GM18858 (cell line): ENCODE data around the gene FAAP100.
"Not testable (repeated sequence)": the region's sequence is repeated elsewhere in the genome, so short reads cannot be mapped to it uniquely, and the experiment has no call there.

Experiments used
- ATAC-seq: cut with Tn5 transposase; IDR thresholded peaks from one replicate; pipeline ENCODE4 v1.9.1; 2021; ENCODE audit not compliant: unreplicated experiment

The FAAP100 gene

DNA sequence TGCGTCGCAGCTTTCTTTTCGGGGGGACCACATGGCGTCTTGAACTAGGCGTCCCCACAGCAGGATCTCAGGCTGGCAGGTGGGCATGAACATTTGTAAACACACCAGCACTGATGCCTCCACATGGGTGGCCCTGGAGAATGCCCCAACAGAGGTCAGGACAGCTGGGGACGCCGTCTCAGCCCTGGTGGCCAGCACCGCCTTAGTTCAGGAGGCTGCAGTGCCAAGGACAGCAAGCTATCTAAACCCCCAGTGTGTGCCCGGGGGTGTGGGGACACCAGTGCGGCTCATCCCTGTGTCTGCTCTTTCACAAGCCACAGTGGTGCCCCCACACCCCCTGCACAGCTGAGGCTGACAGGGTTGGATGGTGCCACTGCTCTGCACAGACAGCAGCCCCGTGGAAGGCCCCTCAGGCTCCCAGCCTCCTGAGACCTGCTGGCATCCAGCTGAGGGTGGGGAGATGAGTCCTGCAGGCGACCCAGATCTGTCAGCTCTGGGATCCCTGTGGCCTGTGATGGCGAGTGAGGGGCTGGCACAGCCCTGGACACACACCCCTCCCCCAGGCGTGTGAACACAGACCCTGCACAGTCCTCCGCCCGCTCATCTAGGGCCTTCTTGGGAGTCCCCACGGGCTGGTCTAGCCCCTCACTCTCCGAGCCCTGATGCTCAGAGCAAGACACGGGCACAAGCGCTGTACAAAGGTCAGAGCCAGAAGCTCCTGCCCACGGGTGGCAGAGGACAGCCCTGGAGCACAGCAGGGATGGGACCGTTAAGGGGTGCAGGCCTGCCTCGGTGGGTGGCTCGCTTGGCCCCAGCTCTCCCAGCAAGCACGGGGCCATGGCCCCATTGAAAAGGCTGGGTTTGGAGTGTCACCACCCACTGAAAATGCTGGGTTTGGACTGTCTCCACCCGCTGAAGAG, 13.2 kb downstream of the FAAP100 start:
- ATAC-seq: no peak

GRCh38 chr17:81537856-81538555, 14.1 kb downstream of the FAAP100 start:
- ATAC-seq: no peak

- ATAC-seq: no peak
These were observed 14.8 kb downstream of the FAAP100 start for GRCh38 chr17:81537343-81537855.

DNA sequence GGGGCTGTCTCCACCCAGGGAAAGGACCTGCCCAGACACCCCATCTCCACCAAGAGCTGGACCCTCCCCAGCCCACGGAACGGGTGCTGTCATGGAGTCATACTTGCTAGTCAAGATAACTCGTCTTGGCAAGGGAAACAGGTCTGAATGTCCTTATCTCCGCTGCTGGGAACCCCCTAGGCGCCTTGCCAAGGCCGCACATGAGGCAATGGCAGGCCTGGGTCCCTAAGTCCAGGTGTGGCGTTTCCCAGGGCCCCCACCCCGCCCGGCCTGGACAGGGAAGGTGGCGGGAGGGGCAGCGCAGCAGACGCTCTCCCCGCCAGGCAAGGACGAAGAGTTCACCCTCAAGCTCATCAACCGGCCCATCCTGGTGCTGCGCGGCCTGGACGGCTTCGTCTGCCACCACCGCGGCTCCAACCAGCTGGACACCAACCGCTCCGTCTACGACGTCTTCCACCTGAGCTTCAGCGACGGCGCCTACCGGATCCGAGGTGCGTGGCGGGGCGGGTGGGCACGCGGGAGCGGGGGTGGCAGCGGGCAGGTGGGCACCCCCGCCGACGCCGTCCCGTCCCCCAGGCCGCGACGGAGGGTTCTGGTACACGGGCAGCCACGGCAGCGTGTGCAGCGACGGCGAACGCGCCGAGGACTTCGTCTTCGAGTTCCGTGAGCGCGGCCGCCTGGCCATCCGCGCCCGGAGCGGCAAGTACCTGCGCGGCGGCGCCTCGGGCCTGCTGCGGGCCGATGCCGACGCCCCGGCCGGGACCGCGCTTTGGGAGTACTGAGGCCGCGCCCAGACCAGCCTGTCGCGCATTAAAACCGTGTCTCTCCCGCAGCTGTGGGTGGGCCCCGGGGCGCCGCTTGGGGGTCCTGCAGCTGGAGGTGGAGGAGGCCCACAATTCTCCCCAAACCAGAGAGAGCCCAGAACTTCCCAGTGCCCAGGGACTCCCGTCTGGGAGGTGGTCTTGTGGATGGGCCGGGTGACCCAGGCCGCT, 15.6 kb downstream of the FAAP100 start:
- ATAC-seq: no peak

DNA sequence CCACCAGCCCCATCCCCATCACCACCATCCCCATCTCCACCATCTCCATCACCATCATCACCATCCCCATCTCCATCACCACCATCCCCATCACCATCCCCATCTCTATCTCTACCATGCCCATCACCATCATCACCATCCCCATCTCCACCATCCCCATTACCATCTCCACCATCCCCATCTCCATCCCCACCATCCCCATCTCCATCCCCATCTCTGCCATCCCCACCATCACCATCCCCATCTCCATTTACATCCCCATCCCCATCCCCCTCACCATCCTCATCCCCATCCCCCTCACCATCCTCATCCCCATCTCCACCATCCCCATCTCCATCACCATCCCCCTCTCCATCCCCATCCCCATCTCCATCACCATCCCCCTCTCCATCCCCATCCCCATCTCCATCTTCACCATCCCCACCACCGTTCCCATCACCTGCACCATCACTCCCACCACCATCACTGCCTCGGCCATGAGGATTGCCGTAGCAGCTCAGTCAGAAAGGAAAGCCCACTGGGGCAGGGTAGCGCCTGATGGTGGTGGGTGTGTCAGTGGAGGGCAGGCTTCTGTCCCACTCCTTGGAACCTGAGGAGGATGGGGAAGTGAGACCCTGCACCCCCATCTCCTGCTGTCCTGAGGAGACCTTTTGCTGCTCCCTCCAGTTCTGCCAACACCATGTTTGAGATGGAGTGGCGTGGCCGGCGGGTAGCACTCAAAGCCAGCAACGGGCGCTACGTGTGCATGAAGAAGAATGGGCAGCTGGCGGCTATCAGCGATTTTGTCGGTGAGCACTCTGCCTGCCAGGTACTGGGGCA, 16.5 kb downstream of the FAAP100 start:
- ATAC-seq: no peak

DNA sequence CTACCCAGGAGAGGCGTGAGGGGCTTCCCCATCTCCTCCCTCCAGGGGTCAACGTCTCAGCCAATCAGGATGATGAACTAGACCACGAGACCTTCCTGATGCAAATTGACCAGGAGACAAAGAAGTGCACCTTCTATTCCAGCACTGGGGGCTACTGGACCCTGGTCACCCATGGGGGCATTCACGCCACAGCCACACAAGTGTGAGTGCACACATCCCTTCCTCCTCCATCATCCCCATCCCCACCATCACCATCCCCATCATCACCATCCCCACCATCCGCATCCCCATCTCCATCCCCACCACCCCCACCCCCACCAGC, 17.2 kb downstream of the FAAP100 start:
- no peak for ATAC-seq

DNA sequence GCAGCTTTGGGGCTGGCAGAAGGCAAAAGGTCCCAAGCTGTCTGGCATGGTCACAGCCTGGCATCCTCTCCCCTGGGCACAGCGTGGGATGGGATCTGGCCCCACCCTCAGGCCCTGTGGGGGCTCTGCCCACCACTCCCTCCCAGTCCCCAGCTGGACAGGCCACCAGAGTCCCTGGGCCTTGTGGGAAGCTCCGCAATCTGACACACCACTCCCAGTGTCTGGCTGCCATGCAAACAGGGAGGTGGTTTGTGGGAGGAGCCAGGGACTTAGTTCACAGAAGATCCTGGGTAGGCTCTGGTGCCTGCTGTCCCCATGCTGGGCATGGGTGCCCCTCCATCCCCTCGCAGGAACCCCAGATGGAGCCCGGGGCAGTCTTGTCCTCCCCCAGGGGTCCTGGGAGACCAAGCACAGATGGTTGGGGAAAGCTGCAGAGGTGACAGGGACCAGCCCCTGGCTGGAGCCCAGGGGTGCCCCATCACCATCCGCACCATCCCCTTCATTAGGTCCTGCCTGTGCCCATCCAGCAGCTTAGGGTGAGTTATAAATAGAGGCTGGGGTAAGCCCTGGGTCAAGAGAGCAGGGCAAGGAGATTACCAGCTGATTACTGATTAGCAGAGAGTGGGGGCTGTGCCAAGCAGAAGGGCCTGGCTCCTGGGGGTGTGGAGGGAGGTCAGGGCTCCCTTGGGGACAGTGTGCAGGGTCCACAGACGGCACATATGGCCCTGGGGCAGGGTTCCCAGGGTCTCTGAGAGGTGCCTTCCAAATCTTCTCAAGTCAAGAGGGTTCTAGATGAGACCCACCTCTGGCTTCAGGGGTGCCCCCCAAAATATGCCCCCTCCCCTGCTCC, 17.8 kb downstream of the FAAP100 start:
- ATAC-seq: no peak

DNA sequence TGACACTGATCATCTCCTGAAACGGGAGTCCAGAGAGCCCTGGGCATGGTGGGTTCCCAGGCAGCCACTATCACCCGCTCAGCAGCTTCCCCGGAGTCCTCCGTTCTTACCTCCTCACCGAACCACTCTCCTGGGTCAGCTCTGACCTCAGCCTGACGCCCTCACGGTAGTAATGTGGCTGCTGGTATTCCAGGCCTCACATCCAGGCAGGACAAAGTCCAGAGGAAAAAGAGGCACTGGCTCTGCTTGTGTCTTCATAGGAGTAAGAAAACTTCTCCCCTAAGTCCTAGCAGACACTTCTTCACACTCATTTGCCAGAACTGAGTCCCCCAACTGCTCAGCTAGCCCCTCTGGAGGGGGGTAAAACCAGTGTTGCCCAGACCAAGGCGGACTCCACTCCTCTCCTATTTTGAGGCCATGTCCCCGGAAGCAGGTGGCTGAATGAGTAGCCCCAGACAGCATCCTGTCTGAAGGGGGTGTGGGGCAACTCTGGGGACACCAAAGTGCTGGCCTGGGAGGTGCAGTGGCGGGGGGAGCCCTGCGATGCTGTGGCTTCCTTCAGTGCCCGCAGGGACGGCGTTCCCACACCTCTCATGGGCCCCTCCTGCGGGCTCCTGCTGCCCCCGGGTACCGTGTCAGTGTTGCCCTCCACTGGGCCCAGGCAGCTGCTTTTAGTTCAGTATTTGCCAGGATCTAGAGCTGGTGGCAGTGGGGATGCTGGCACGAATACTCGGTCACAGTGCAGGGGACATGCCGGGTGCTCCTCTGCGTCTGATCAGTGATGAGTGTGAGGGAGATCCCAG, 18.6 kb downstream of the FAAP100 start:
- no peak for ATAC-seq

- ATAC-seq: no peak
These were observed 19.5 kb downstream of the FAAP100 start for GRCh38 chr17:81532490-81533287.

DNA sequence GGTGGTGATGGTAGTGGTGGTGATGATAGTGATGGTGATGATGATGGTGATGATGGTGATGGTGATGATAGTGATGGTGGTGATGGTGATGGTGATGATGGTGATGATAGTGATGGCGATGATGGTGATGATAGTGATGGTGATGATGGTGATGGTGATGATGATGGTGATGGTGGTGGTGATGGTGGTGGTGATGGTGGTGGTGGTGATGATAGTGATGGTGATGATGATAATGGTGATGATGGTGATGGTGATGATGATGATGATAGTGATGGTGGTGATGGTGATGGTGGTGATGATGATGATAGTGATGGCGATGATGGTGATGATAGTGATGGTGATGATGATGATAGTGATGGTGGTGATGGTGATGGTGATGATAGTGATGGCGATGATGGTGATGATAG, 20.2 kb downstream of the FAAP100 start:
- not testable (repeated sequence) for ATAC-seq

GRCh38 chr17:81531013-81531412, 21.1 kb downstream of the FAAP100 start:
- not testable (repeated sequence) for ATAC-seq

- ATAC-seq: no peak
These were observed 22.7 kb downstream of the FAAP100 start for GRCh38 chr17:81529437-81529803.

DNA sequence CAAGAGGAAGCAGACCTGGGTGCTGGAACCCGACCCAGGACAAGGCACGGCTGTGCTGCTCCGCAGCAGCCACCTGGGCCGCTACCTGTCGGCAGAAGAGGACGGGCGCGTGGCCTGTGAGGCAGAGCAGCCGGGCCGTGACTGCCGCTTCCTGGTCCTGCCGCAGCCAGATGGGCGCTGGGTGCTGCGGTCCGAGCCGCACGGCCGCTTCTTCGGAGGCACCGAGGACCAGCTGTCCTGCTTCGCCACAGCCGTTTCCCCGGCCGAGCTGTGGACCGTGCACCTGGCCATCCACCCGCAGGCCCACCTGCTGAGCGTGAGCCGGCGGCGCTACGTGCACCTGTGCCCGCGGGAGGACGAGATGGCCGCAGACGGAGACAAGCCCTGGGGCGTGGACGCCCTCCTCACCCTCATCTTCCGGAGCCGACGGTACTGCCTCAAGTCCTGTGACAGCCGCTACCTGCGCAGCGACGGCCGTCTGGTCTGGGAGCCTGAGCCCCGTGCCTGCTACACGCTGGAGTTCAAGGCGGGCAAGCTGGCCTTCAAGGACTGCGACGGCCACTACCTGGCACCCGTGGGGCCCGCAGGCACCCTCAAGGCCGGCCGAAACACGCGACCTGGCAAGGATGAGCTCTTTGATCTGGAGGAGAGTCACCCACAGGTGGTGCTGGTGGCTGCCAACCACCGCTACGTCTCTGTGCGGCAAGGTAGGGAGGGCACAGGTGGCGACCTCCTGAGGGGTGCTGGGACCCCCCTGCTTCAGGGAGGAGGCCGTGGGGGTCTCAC, 23.3 kb downstream of the FAAP100 start:
- ATAC-seq: no peak

DNA sequence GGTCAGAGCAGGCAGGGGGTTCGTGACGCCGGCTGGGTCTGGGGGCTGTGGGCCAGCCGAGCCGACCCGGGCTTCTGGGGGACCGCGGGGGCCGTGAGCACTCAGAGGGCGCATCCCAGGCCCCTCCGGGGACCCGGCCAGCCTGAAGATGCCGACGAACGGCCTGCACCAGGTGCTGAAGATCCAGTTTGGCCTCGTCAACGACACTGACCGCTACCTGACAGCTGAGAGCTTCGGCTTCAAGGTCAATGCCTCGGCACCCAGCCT, 23.8 kb downstream of the FAAP100 start:
- no peak for ATAC-seq

GRCh38 chr17:81527591-81528383, 24.4 kb downstream of the FAAP100 start, which contains the start of gene FSCN2:
FSCN2 (plus strand) TSS chr17:81528377; CDS start chr17:81528532, 155 bp downstream.
- ATAC-seq: no peak
